NCI-H2081 (cell line): ENCODE measurements around the gene FAM20C.
"Not testable (repeated sequence)": the region's sequence is repeated elsewhere in the genome, so short reads cannot be mapped to it uniquely, and the experiment has no call there.

Source experiments
- DNase-seq, 2 experiments: peaks; one replicate each; lab custom pipeline; 2025; lab: John Stamatoyannopoulos, UW

Gene FAM20C

DNA sequence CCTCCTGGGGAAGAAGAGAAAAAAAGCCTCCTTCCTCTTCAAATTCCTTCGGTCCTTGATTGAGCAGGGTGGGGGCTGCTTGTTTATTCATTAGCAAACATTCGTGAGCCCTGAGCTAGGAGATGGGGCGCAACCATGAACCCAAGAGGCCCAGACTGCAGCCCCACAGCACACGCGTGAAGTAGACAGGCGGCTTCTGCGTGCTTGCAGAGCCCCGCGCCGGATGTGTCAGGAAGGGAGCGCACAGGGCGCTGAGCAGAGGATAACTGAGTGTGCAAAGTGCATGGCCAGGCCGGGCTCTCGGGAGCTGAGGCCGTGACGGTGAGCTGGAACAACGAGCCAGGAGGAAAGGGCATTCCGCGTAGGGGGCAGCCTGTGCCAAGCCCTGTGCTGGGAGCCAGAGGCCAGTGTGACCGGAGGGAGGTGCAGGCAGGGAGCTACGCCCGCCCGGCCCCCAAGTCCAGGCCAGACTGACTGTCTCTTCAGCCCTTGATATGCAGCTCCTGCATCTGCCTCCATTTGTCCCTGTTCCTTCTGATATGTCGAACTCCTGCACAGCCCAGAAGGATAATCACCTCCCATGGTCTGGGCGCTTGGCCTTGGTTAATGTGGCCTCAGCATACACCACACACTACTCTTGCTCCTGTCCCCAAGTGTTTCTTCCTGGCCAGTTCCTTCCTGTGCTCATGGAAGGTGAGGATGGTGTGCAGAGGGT lies 102.2 kb downstream of the FAM20C start:
- DNase-seq: no peak

DNA sequence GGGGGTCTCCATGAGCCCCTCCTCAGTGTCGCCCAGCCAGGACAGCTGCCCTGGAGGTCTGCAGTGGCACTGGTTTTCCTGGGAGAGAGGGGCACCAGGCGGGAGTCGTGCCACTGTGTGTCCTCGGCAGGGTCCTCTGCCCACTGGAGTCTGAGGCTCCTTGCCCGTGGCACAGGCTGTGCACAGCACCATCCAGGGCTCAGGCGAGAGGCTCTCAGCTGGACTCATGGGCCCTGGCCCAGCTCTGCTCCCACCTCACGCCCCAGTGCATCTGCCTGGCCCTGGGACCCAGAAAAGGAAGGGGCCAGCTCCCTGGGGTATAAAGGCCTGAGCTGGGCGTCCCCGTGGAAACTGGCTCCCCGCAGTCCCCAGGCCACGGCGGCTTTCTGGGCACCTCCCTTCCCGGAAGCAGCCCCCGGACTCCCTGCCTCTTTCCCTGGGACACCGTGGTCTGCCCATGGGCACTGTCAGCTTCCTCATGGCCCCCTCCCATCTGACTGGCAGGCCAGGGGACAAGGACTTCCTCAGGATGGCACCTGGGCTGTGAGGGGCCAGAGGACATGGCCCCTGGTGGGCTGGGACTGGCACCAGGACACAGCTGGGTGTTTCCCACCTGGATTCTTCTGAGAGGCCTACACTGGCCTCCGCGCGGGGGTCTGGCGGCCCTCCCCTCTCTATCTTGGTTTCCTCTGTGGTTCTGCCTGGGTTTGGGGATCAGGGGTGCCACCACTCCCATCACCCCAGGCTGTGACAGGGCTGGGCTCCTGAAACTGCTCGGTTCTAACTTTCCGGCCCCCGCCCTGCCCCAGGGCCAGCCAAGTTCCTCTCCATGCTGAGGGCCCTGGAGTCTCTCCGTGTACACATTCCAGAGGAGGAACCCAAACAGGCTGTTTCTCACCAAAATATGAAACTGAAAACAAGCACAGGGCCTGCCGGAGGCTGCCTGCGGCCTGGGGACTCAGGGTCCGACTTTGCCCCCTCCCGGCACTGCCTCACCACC lies 103.1 kb downstream of the FAM20C start:
- no peak for DNase-seq

GRCh38 chr7:296373-296945 lies 104.1 kb downstream of the FAM20C start:
- DNase-seq: no peak

DNA sequence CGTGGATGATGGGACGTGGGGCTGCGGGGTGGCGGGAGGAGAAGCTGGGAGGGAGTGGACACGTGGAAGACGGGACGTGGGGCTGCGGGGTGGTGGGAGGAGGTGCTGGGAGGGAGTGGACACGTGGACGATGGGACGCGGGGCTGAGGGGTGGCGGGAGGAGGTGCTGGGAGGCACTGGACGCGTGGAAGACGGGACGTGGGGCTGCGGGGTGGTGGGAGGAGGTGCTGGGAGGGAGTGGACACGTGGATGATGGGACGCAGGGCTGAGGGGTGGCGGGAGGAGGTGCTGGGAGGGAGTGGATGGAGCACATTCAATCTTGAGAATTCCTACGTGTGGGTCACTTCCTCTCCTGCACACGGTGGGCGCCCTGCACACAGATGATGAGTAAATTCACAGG lies 104.8 kb downstream of the FAM20C start:
- DNase-seq: not testable (repeated sequence)

- DNase-seq: no peak
Observed at GRCh38 chr7:297611-298374, 105.4 kb downstream of the FAM20C start.

GRCh38 chr7:298375-298702 lies 106.0 kb downstream of the FAM20C start:
- DNase-seq: no peak

- DNase-seq: no peak
Observed at GRCh38 chr7:298743-299142, 106.4 kb downstream of the FAM20C start.

- no peak for DNase-seq
Observed at GRCh38 chr7:299169-299568, 106.8 kb downstream of the FAM20C start.

DNA sequence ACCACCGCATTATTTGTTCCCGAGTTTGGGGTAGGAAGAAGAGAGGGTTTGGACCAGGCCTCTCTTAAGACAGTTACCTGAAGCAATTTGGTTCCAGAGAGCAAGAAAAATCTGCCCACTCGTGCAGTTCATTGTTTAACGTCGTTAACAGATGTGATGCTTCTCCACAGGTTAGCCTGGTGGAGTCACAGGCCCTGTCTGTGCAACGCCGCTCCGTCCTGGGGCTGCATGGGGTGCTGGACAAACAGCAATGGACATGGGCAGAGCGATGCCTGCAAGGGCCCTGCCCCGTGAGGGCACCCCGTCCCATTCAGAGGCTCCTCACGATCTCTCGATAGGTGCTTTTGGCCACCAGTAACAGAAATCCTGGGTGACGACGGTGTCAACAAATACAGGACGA lies 107.3 kb downstream of the FAM20C start:
- no peak for DNase-seq

- no peak for DNase-seq
Observed at GRCh38 chr7:300048-300447, 107.7 kb downstream of the FAM20C start.

DNA sequence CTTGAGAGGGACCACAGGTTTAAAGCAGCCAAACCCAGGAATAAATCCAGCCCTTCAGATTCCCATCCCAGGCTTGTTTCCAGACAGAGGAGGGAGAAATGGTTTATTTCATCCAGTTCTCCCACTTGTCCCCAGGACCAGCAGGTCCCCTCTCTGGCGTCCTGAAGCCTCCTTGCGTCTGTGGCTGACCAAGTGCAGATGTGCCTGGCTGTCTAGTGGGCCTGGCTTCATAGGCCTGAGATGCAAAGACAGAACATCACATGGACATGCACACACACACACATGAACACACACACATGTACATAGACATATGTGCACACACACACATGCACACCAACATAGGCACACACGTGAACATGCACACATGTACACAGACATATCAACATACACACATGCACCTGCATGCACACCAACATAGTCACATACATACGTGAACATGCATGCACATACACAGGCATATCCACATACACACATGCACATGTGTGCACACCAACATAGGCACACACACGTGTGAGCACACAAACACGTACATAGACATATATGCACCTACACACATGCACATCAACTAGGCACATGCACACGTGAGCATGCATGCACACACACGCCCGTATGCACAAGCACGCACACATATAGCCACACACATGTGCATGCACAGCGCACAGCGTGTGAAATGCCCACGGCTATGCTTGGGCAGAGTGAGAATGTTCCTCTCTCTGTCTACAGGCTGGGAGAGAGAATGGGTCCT lies 108.3 kb downstream of the FAM20C start:
- no peak for DNase-seq

DNA sequence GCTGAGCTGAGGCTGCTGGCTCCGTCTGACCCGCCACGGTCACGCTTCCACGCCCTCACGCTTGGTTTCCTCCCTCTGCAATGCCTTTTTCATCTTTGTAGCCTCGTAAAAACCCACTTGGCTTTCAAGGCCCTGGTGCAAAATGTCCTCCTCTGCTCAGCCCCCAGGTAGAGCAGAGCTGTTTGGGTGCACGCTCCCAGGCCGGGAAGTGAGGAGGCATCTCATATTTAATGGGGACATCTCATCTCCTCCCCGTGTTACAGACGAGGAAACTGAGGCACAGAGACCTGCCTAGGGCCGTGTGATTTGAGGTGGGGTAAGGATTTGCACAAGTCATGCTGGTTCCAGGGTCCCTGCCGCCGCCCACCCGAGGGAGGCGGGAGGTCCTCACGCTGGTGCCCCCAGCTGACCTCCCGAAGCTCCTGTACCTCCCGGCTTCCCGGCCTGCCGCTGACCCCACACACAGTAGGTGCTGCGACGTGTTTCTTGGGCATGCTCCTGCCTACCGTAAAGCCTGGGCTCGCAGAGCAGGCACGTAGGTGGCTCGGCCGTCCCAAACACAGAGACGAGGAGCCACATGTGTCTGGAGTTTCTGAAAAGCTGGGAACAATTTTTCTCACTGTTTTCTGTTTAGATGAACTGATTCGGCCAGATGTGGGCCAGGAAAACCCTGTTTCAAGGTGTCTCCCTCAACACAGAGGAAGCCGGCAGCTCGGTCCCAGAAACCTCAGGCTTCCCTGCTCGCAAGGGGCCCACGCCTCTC lies 109.1 kb downstream of the FAM20C start:
- DNase-seq: no peak

- DNase-seq: no peak
Observed at GRCh38 chr7:302054-302992, 110.0 kb downstream of the FAM20C start.

DNA sequence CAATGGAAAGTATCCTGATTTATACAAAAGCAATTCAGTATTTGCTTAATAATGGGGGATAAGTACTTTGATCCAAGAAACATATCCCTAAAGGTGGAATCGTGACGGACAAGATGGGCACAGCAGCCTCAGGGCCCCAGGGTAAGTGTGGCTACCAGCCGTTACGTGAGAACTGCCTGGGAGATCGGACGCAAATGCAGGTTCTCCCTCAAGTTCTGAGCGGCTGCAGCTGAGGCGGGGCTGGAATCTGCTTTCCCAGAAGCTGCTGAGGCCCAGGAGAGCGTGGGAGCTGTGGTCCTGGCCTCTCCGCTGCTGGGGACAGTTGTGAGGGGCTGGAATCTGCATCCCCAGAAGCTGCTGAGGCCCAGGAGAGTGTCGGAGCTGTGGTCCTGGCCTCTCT lies 111.1 kb downstream of the FAM20C start:
- no peak for DNase-seq

GRCh38 chr7:303884-304573 lies 111.7 kb downstream of the FAM20C start:
- no peak for DNase-seq

- DNase-seq: no peak
Observed at GRCh38 chr7:304574-305409, 112.4 kb downstream of the FAM20C start.

- DNase-seq: no peak
Observed at GRCh38 chr7:305410-306151, 113.2 kb downstream of the FAM20C start.
